Endometrial microvascular endothelial cells (primary cell): ENCODE measurements around the gene PTPN3. TPM values are rescaled to one million over a fixed set of nuclear protein-coding genes. Genes with fewer than 3 reads are reported as not detected.
"Not testable (repeated sequence)": the region's sequence is repeated elsewhere in the genome, so short reads cannot be mapped to it uniquely, and the experiment has no call there.

ENCODE experiments used
- in situ Hi-C: cut with HindIII; loops from 2 replicates; pipeline ENCODE4 v1.10.0; 2017; ENCODE audit warnings: low sequenced_read_pairs, low pct_unique_long_range_greater_than_20kb; ENCODE audit errors: inconsistent ontology term
- total RNA-seq: library from RNA; depleted of rRNA; stranded (reverse); fragments of >200 nt; gene quantifications from one replicate; pipeline ENCODE4 v1.2.3, GENCODE V29; 2015; ENCODE audit errors: inconsistent ontology term

Gene PTPN3
- total RNA-seq, 1 donor from 2014 or later: 0.37 TPM

DNA sequence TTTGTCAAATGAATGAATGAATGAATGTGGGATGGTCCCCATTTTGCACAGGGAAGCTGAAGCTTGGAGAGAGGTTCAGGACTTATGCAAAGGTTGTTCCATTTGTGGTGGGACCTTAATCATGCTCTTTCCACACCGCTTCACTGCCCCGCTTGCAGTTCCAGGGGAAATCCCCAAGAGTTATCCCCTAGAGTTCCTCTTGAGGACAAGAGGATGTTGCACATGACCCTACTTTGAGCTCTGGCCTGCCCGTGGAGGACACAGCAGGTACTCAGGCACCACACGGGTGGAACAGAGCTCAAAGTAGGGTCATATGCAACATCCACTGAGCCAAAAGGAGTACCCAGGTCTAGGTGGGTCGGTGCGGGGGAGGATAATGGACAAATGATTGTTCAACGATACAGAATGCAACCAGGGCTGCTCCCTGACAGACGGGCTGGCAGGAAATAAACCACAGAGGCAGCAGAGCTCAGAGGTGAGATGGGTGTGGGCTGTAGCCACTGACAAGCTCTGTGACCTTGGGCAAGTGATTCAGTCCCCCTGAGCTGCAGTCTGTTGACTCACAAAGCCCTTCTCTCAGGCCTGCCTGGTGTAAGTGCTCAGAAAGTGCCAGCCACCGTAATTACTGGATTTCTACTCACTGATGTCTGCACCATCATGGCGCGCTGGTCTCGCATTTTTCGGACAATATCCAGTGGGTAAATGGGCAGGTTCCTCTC, 116.9 kb downstream of the PTPN3 start:
- in situ Hi-C loops: no loop called here

DNA sequence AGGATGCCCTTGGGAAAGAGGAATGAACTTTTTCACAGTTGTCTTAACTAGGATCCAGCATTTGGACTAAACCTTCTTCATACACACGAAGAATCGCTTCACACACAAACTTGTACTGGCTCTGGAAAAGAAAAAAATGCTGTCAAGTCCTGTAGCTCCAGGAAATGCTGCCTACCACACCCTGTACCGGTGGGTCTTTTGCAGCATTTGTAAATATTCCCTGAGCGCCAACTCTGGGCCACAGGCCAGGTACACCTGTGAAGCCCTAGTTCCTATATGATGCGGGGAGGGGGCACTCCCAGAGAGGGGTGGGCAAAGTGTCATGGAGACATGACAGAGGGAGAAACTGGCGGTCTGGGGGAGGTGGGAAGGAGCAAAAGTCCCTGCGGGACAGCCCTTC, 118.6 kb downstream of the PTPN3 start:
- in situ Hi-C loops: no loop called here

DNA sequence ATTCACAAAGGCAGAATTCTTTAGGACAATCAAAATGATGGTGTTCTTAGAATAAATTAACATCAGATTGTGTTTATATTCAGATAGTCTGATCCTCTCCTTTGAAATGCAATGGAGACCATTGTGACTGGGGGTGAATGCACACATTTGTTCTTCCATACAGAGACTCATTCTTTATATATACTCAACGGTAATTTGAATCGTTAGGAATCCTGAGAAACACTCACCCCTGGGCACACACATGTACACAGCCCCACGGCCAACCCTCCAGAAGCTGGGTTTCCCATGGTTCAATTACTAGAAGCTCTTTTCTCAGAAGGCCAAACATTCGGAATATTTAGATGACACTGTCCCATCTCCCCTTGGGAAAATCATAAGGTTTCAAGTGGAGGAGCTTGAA, 119.8 kb downstream of the PTPN3 start:
- in situ Hi-C loops: no loop called here

DNA sequence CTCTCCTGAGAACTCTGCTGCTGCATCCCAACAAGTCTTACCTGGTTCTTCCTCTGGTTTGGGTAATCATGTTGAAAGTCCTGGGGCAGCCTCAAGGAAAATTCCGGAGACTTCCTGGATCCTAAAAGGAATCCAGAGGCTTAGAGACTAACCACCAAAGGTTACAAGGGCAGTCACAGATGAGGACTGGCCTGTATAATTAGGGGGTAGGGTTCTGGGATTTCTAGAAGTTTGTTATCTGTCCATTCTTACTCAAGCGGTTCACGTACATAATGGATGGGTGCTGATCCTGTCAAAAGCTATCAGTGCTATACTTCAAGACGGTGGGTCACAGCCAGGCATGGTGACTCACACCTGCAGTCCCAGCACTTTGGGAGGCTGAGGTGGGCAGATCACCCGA, 125.9 kb downstream of the PTPN3 start:
- in situ Hi-C loops: no loop called here

DNA sequence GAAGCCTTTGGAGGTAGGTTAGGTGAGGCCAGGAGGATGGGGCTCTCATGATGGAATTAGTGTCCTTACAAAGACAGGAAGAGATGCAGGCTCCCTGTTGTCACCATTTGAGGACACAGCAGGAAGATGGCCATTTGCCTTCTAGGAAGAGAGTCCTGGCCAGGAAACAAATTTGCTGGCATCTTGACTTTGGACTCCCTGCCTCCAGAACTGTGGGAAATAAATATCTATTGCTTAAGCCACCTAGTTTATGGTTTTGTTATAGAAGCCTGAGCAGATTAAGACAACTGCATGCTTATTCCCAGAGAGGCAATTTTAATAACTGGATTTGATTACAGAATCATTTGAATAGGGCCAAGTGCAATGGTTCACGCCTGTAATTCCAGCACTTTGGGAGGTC, 126.7 kb downstream of the PTPN3 start:
- in situ Hi-C loops: no loop called here

DNA sequence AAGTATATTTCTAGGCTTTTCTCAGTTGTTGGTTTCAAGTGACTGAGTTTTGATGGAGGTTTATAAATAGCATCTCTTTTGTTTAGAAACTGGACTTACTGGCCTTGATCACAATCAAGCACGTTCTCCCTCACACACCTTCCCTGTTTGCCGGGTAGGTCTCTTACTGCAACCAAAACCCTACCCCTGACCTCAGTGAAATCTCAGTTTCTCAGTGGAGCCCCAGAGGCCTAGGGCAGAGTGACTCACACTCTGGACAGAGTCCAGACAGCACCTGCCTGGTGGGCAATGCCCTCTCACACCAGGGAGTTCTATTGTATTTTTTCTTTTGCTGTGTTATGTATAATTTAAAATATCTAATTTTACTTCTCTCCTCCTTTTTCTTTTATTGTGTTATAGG, 128.8 kb downstream of the PTPN3 start:
- in situ Hi-C loops: no loop called here

DNA sequence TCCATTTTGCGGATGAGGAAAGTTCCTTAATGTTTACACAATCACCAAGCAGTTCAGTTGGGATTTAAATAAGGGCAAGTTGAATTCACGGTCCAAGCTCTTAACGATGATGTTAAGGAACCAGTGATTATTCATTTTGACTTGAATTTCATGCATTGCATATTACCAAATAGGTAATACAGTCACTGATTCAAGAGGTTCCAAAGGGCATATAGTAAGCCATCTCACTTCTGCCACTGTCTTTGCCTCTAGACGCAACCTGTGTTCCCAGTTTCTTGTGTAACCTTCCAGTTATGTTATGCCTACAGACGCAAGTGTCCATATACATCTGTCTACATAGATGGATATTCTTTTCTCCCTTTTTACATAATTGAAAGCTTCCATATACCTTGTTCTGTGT, 137.3 kb downstream of the PTPN3 start:
- in situ Hi-C loops: no loop called here

DNA sequence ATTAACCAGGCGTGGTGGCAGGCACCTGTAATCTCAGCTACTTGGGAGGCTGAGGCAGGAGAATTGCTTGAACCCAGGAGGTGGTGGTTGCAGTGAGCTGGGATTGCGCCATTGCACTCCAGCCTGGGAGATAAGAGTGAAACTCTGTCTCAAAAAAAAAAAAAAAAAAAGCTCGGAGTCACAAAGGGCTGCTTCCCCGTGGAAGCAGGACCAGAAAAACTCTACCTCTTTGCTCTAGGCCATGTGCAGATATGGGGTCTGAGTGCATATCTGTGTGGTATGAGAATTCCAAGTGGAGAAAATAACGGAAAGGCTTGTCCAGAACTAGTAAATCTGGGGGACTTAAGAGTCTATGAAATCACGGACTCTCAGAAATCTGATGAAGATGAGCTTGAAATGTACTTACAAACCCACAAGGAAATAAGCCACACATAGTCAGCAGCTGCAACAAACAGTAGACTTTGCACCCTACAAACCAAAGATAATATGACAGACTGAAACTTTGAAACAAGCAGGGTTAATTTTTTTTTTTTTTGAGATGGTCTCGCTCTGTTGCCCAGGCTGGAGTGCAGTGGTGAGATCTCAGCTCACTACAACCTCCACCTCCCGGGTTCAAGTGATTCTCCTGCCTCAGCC, 139.0 kb downstream of the PTPN3 start:
- in situ Hi-C loops: not testable (repeated sequence)

DNA sequence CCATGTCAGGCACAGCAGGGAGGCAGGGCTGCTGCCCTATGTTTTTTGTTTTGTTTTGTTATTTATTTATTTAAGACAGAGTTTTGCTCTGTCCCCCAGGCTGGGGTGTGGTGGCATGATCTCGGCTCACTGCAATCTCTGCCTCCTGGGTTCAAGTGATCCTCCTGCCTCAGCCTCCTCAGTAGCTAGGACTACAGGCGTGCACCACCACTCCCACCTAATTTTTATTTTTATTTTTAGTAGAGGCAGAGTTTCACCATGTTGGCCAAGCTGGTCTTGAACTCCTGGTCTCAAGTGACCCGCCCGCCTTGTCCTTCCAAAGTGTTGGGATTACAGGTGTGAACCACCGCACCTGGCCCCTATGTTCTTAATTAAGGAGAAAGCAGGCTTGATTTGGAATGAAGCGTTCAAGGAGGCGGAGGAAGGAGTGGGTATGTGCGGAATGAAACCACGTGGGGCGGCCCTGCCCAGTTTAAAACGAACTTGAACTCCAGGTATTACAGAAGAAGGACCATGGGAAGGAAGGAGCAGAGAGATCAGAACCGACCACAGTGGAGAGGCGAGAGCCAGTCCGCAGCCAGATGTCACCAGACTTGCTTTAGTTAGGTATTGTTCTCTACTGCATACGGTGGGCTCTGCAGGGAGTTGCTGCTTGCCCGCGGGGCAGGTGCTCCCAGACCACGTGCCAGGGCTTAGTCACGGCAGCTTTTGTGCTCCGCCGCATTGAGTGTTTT, 142.4 kb downstream of the PTPN3 start:
- in situ Hi-C loops: no loop called here

DNA sequence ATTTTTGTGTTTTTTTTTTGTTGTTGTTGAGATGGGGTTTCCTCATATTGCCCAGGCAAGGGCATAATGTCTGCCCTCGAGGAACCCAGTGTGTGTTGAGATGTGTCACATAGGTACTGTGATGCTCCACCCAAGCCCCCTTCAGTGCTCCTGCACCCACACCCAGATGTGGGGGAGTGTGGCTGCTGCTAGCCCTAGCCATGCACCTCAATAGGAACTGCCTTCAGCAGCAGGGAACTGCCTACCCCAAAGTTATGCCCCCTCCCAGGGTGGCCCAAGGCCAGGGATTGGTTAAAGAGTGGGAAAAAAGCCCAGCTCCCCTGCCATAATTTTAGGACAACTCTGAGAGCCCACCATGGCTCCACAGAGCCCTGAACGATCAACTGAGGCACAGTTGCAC, 143.9 kb downstream of the PTPN3 start:
- in situ Hi-C loops: no loop called here

DNA sequence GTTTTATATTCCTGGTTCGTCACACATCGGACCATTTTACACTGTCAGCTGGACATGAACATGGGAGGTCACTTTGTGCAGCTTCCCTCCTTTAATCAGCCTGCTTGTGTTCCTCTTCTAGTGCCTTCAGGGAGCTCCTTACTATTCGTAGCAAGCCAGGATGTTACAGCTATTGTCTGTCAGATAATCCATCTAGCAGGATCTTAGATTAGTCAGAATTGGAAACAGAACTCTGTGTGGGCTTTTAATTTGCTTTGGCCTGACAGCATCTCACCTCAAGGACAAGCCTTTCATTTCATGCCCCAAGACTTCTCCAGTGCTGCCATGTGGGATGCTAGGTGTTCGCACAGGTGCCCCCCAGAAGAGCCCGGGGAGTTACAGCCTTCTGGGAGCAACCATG, 147.1 kb downstream of the PTPN3 start:
- in situ Hi-C loops: no loop called here

DNA sequence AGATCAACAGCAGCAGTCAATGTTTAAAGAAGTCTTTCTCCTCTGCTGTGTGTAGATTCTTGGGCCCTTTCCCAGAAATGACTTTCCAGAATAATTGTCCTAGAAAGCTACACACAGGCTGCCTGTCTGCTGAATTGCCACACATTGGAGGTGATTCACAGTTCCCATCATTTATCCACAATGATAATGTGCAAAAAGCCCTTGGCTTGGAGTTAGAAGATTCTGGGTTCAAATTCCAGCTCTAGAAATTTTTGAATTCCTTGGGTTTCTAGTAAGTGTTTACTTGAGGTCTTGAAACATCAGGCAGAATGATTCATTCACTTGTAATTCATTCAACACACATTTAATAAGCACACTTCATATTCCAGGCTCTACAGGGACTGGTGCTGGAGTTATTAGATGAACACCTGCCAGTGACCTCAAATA, 148.7 kb downstream of the PTPN3 start:
- in situ Hi-C loops: no loop called here

DNA sequence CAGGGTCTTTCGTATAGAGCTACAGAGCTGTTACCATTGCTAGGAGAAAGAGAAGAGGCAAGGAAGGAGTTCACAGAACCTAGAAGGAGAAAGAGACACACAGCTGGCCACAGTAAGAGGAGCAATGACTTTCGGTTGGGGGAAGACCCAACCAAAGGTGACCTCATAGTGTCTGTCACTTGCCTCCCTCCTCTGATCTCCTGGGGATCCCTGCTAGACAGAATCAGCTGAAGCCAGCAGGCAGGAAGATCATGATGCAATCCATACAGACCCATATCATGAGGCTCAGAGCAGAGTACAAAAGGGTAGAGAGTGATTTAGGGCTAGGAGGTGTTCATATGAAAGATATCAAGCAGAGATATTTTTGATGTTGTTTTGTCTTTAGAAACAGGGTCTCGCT, 151.2 kb downstream of the PTPN3 start:
- in situ Hi-C loops: no loop called here

DNA sequence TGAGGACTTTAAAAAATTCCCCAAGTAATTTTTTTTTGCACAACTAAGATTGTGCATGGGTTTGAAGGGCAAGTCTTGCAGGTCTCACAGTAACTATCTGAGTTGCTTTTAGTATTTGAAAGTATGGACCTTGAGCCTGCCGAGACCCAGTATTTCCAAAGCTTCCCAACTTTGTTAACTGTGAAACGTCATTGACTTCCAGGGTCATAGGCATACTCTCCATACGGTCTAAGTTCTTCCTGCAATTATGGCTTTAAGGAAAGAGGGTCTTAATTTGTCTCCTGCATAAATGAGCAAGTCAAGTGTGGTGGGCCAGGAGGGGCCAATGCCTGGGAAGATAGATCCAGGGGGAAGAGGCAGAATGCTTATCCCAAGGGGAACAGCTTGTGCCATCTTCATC, 153.2 kb downstream of the PTPN3 start:
- in situ Hi-C loops: no loop called here

DNA sequence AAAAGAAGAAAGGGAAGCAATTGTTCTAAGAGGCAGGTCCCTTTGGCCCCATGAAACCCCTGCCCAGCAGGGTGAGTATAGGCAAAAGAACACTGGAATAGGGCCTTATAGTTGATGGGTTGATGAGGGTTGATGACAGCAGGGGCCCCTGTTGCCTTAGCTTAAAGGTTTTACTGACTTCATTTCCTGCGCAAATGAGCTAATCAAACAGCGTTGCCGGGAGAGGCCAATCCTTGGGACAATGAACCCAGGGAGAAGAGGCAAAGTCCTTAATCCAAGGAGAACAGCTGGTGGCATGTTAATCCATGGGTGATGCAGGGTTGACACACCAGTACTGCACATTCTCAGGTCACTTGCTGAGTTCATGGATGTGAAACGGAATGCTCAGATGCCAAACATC, 155.2 kb downstream of the PTPN3 start:
- in situ Hi-C loops: no loop called here

DNA sequence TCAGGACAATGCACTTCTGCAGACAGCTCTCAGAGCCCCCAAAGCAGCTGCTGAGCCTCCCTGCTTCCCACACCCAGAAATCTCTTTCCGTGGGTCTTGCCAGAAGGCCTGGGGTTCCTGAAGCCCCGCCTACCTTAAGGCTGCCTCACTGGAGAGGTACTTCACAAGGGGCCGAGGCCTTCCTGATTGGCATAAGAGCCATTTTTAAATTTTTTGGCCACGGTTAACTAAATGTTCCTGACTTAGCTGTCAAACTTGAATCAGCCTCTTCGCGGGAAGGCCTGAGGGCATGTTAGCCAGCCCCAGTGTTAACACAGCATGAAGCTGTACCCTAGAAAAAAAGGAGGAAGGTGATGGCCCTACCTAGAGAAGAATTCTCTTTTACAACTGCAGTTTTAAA, 156.5 kb downstream of the PTPN3 start:
- in situ Hi-C loops: no loop called here

DNA sequence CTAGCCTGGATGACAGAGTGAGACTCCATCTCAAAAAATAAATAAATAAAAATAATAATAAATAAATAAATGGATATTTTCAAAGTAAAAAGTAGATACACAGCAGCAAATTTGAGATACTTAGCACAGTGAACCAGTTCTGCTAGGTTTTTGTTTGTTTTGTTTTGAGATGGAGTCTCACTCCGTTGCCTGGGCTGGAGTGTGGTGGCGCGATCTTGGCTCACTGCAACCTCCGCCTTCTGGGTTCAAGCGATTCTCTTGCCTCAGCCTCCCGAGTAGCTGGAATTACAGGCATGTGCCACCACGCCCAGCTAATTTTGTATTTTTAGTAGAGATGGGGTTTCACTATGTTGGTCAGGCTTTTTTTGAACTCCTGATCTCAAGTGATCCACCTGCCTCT, 157.1 kb downstream of the PTPN3 start:
- in situ Hi-C loops: not testable (repeated sequence)

DNA sequence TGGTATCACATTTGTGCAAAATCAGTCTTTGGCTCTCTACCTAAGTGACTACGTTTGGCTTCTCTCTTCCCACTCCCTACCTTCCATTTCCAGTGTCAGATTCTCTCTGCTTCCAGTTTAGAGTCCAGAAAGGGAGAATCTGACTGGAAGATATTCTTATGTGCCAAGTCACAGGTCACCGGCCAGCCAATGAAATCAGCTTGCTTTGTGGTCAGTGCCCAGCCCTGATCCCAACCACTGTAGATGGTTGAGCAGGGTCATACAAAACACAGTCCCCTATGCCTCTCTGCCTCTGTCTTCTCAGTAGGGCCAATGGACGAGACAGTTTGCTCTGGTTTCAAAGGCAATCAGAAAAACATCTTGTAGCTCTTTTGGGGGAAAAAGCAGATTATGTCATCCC, 161.7 kb downstream of the PTPN3 start:
- in situ Hi-C loops: no loop called here

DNA sequence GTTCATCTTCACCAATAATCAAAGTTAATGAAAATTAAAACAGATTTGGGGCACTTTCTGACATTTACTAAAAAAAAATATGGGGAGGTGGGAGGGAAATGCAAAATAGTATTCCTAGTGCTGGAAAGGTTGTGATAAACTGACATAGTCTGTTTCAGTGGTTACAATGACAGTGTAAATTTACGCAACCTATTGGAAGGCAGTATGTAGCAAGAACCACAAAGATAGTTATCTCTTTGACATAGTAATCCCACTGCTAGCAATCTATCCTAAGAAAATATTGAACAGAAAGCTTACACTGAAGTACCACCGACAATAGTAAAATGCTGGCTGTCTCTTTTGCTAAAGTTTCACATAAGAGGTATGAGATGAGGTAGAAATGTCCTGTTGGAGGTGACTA, 162.2 kb downstream of the PTPN3 start:
- in situ Hi-C loops: no loop called here

DNA sequence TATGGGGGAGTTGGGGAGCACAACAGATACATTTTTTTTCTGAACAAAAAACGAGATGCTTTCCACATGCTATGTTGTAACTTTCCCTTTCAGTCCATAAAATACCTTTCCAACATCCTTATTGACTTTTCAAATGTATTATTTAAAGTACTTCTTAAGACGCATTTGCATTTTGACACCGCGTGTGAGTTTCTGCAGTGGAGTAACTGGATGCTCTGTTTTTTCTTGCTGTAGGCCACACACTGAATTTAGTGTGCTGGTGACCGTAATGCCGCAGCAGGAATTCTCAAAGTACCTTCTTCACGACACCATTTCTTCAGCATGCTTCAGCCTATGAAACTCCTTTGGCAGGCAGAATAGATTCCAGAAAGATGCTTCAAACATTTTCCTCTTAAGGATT, 163.0 kb downstream of the PTPN3 start:
- in situ Hi-C loops: no loop called here
